Keratinocyte (primary cell): ENCODE results near the gene BHLHE23. TPM values are rescaled to one million over a fixed set of nuclear protein-coding genes. Genes with fewer than 3 reads are reported as not detected.

Experiments used
- DNase-seq: peaks from one replicate; pipeline ENCODE4 v3.0.0-alpha.2; 2011; ENCODE audit warnings: low read depth, missing footprints, low spot score
- FAIRE-seq: peaks from 2 replicates; lab custom pipeline; 2011; peaks lifted over from hg19 to GRCh38; lab: Jason Lieb, UNC
- H2AFZ ChIP-seq: 2 replicates; pipeline ENCODE4 v1.6.0; 2012; ENCODE audit warnings: low read length, control low read depth, inconsistent platforms; ENCODE audit not compliant: control insufficient read depth
- H3K27ac ChIP-seq: 2 replicates; pipeline ENCODE4 v1.5.1; 2011; ENCODE audit warnings: low read length; ENCODE audit not compliant: control insufficient read depth, insufficient read depth
- H3K27me3 ChIP-seq: 3 replicates; pipeline ENCODE4 v1.6.0; 2011; ENCODE audit warnings: low read length; ENCODE audit not compliant: control insufficient read depth, insufficient read depth; ENCODE audit errors: extremely low read depth
- H3K36me3 ChIP-seq, 2 experiments: 2 replicates in 1 of 2; 3 replicates in 1 of 2; pipeline ENCODE4 v1.5.1; 2011; ENCODE audit warnings: low read length in 2 of 2, mild to moderate bottlenecking in 1 of 2; ENCODE audit not compliant: control insufficient read depth in 2 of 2, insufficient read depth in 2 of 2; ENCODE audit errors: extremely low read depth in 1 of 2
- H3K4me1 ChIP-seq: 3 replicates; pipeline ENCODE4 v1.5.1; 2011; ENCODE audit warnings: low read length; ENCODE audit not compliant: control insufficient read depth, insufficient read depth; ENCODE audit errors: extremely low read depth
- H3K4me2 ChIP-seq: 3 replicates; pipeline ENCODE4 v1.6.0; 2011; ENCODE audit warnings: low read depth, low read length; ENCODE audit not compliant: control insufficient read depth, insufficient read depth; ENCODE audit errors: extremely low read depth
- H3K4me3 ChIP-seq, 3 experiments: fragments of 200-600 bp in 1 of 3; sonication (generic) in 1 of 3; 2 replicates in 2 of 3; 3 replicates in 1 of 3; pipeline ENCODE4 v1.5.1; 2011 to 2016; ENCODE audit warnings: low read length in 3 of 3, mild to moderate bottlenecking in 3 of 3, control low read depth in 2 of 3, inconsistent platforms in 1 of 3, low read depth in 1 of 3, mixed read lengths in 1 of 3, mixed run types in 1 of 3, moderate library complexity in 1 of 3; ENCODE audit not compliant: control insufficient read depth in 2 of 3, insufficient read depth in 2 of 3; ENCODE audit errors: extremely low read depth in 1 of 3
- H3K79me2 ChIP-seq: 2 replicates; pipeline ENCODE4 v1.6.0; 2012; ENCODE audit warnings: low read length; ENCODE audit not compliant: control insufficient read depth, insufficient read depth
- H3K9ac ChIP-seq: 3 replicates; pipeline ENCODE4 v1.6.0; 2011; ENCODE audit warnings: low read length; ENCODE audit not compliant: control insufficient read depth, insufficient read depth; ENCODE audit errors: extremely low read depth
- H3K9me1 ChIP-seq: 3 replicates; pipeline ENCODE4 v1.6.0; 2011; ENCODE audit warnings: low read length; ENCODE audit not compliant: control insufficient read depth, insufficient read depth; ENCODE audit errors: extremely low read depth
- H3K9me3 ChIP-seq: 2 replicates; pipeline ENCODE4 v1.5.1; 2012; ENCODE audit warnings: low read depth, low read length; ENCODE audit not compliant: control insufficient read depth
- H4K20me1 ChIP-seq: 3 replicates; pipeline ENCODE4 v1.6.0; 2011; ENCODE audit warnings: low read length; ENCODE audit not compliant: control insufficient read depth, insufficient read depth; ENCODE audit errors: extremely low read depth
- CTCF ChIP-seq, 3 experiments: IDR thresholded peaks in 1 of 3; conservative IDR thresholded peaks in 1 of 3; optimal IDR thresholded peaks in 1 of 3; 2 replicates in 2 of 3; 3 replicates in 1 of 3; pipeline versions ENCODE3 to v1.5.1; 2011; ENCODE audit warnings: low read length in 3 of 3, mild to moderate bottlenecking in 3 of 3, moderate library complexity in 2 of 3, control low read depth in 1 of 3, inconsistent platforms in 1 of 3; ENCODE audit not compliant: insufficient read depth in 2 of 3; ENCODE audit errors: extremely low read depth in 1 of 3
- EZH2 ChIP-seq: IDR thresholded peaks from one replicate; pipeline ENCODE4 v1.6.1; 2012; ENCODE audit warnings: inconsistent platforms, mild to moderate bottlenecking, low read length, moderate library complexity
- dilution Hi-C: fragments of 300-500 bp; cut with MboI; formaldehyde crosslinking; loops from one replicate; pipeline ENCODE4 v1.7.0; 2020; ENCODE audit warnings: low sequenced_read_pairs; ENCODE audit not compliant: extremely low pct_ligation_motif_present
- polyA plus RNA-seq, 5 experiments: library from polyadenylated mRNA; depleted of rRNA in 3 of 5; stranded (reverse) in 3 of 5; stranded (forward) in 1 of 5; unstranded in 1 of 5; fragments of >200 nt; gene quantifications; 1 replicate in 1 of 5; 2 replicates in 3 of 5; 3 replicates in 1 of 5; pipeline versions ENCODE4 v1.2.1 to v1.2.3, GENCODE V29; 2011 to 2012; ENCODE audit warnings: missing spikeins in 2 of 5, low read depth in 1 of 5, low replicate concordance in 1 of 5

The BHLHE23 gene
- polyA plus RNA-seq, 1 donor (not counting 4 experiments of a cell fraction or from before 2014, with no cell fraction given) = not detected

GRCh38 chr20:62979310-62979709 is 27.5 kb downstream of the BHLHE23 start:
- Histone ChIP-seq H2AFZ (no peak overlapping the region), H3K9ac (no peak overlapping the region), H3K27ac (no peak overlapping the region), H3K9me1 (no peaks in the 10 kb centered on the region), H3K9me3 (no peaks in the 10 kb centered on the region), H3K36me3 (no peaks in the 10 kb centered on the region), H4K20me1 (peaks cover 4% of the 10 kb centered on the region), H3K79me2 (no peaks in the 10 kb centered on the region), H3K4me2 (no peak overlapping the region), H3K27me3 (peaks cover 62% of the 10 kb centered on the region), H3K4me1 (no peaks in the 10 kb centered on the region), H3K4me3 (no peak overlapping the region)
- dilution Hi-C loops = no loop called here
- TF ChIP-seq EZH2 (no peak), CTCF (optimal IDR thresholded peaks at IDR 0.05 in 1 of 3, IDR thresholded peaks at IDR 0.05 in 1 of 3, conservative IDR thresholded peaks at IDR 0.05 in 1 of 3; ENCODE audit: extremely low read depth in 1 of 3, insufficient read depth in 2 of 3, low read length in 3 of 3) (no peak)
- DNase-seq (no peak), FAIRE-seq (no peak)

- no peak for FAIRE-seq
- H3K79me2 ChIP-seq = no peaks in the 10 kb centered on the region
- no peak overlapping the region for H3K27ac ChIP-seq
- H3K4me2 ChIP-seq = no peak overlapping the region
- DNase-seq = no peak
- no peaks in the 10 kb centered on the region for H3K9me3 ChIP-seq
- TF ChIP-seq CTCF (optimal IDR thresholded peaks at IDR 0.05 in 1 of 3, IDR thresholded peaks at IDR 0.05 in 1 of 3, conservative IDR thresholded peaks at IDR 0.05 in 1 of 3; ENCODE audit: extremely low read depth in 1 of 3, insufficient read depth in 2 of 3, low read length in 3 of 3) = no peak
- no peak for TF ChIP-seq EZH2
- H3K9me1 ChIP-seq = no peaks in the 10 kb centered on the region
- no peaks in the 10 kb centered on the region for H3K4me1 ChIP-seq
- no peak overlapping the region for H3K4me3 ChIP-seq
- H3K27me3 ChIP-seq = peaks cover 69% of the 10 kb centered on the region
- dilution Hi-C loops = no loop called here
- no peaks in the 10 kb centered on the region for H3K36me3 ChIP-seq
- H3K9ac ChIP-seq = no peak overlapping the region
- peaks cover 4% of the 10 kb centered on the region for H4K20me1 ChIP-seq
- no peak overlapping the region for H2AFZ ChIP-seq
These were observed 28.2 kb downstream of the BHLHE23 start for GRCh38 chr20:62978561-62978943.
